SK-N-SH treated with all-trans-retinoic acid at 6 μM for 48 hours (cell line): ENCODE measurements around the gene RPS23.

Experiments
- ATAC-seq: fragments of 200-7000 bp; cut with Tn5 transposase; 3 replicates; pipeline ENCODE4 v1.9.1; 2020; ENCODE audit warnings: mild to moderate bottlenecking, moderate library complexity
- ARNTL ChIP-seq: fragments of 450-650 bp; formaldehyde crosslinking; IDR thresholded peaks from 2 replicates; pipeline ENCODE4 v1.5.0; 2020; ENCODE audit warnings: low read depth, mild to moderate bottlenecking, moderate library complexity, borderline replicate concordance
- BACH2 ChIP-seq: fragments of 250-450 bp; sonication (Bioruptor Pico); IDR thresholded peaks from 2 replicates; pipeline ENCODE4 v1.9.0; 2021; ENCODE audit warnings: mild to moderate bottlenecking, borderline replicate concordance
- CSRNP3 ChIP-seq: fragments of 250-450 bp; sonication (Bioruptor Pico); IDR thresholded peaks from 2 replicates; pipeline ENCODE4 v1.5.1; 2021; ENCODE audit warnings: mild to moderate bottlenecking, moderate library complexity
- ESRRG ChIP-seq: fragments of 250-450 bp; sonication (Bioruptor Pico); IDR thresholded peaks from 2 replicates; pipeline ENCODE4 v1.6.1; 2021; ENCODE audit warnings: mild to moderate bottlenecking
- GLIS3 ChIP-seq: fragments of 250-450 bp; sonication (Bioruptor Pico); IDR thresholded peaks from 2 replicates; pipeline ENCODE4 v1.5.0; 2020; ENCODE audit warnings: mild to moderate bottlenecking, moderate library complexity
- ISL1 ChIP-seq: fragments of 250-450 bp; sonication (Bioruptor Pico); IDR thresholded peaks from 2 replicates; pipeline ENCODE4 v2.1.2; 2022; ENCODE audit warnings: mild to moderate bottlenecking, moderate library complexity
- OSR1 ChIP-seq: fragments of 250-450 bp; sonication (Bioruptor Pico); IDR thresholded peaks from 2 replicates; pipeline ENCODE4 v1.8.0; 2022; ENCODE audit warnings: moderate library complexity, mild to moderate bottlenecking, inconsistent platforms
- PATZ1 ChIP-seq: fragments of 250-450 bp; sonication (Bioruptor Pico); IDR thresholded peaks from 2 replicates; pipeline ENCODE4 v1.8.0; 2020; ENCODE audit warnings: mild to moderate bottlenecking, moderate library complexity, borderline replicate concordance
- POU6F1 ChIP-seq: fragments of 250-450 bp; sonication (Bioruptor Pico); IDR thresholded peaks from 2 replicates; pipeline ENCODE4 v1.8.0; 2021; ENCODE audit warnings: low read depth, mild to moderate bottlenecking, moderate library complexity, borderline replicate concordance
- RARB ChIP-seq: fragments of 250-450 bp; sonication (Bioruptor Pico); IDR thresholded peaks from 2 replicates; pipeline ENCODE4 v1.8.0; 2021; ENCODE audit warnings: mild to moderate bottlenecking, moderate library complexity
- SNAI2 ChIP-seq: fragments of 250-450 bp; sonication (Bioruptor Pico); IDR thresholded peaks from 2 replicates; pipeline ENCODE4 v1.5.0; 2020; ENCODE audit warnings: mild to moderate bottlenecking, moderate library complexity
- TCF4 ChIP-seq: fragments of 250-450 bp; sonication (Bioruptor Pico); IDR thresholded peaks from 2 replicates; pipeline ENCODE4 v1.8.0; 2021; ENCODE audit warnings: mild to moderate bottlenecking, moderate library complexity, borderline replicate concordance
- TOX ChIP-seq: fragments of 250-450 bp; sonication (Bioruptor Pico); IDR thresholded peaks from 2 replicates; pipeline ENCODE4 v1.8.0; 2021; ENCODE audit warnings: mild to moderate bottlenecking, moderate library complexity, borderline replicate concordance
- TSHZ2 ChIP-seq: fragments of 250-450 bp; sonication (Bioruptor Pico); IDR thresholded peaks from 2 replicates; pipeline ENCODE4 v1.5.0; 2020; ENCODE audit warnings: mild to moderate bottlenecking, moderate library complexity
- ZC3H10 ChIP-seq: fragments of 250-450 bp; sonication (Bioruptor Pico); IDR thresholded peaks from 2 replicates; pipeline ENCODE4 v1.5.1; 2021; ENCODE audit warnings: mild to moderate bottlenecking, moderate library complexity
- ZFP3 ChIP-seq: fragments of 250-450 bp; sonication (Bioruptor Pico); IDR thresholded peaks from 2 replicates; pipeline ENCODE4 v1.5.0; 2020; ENCODE audit warnings: mild to moderate bottlenecking, moderate library complexity
- ZNF565 ChIP-seq: fragments of 450-650 bp; formaldehyde crosslinking; conservative IDR thresholded peaks from 2 replicates; pipeline ENCODE4 v1.5.0; 2020; ENCODE audit warnings: low read depth, mild to moderate bottlenecking, moderate library complexity
- ZNF70 ChIP-seq: fragments of 450-650 bp; formaldehyde crosslinking; IDR thresholded peaks from 2 replicates; pipeline ENCODE4 v1.5.0; 2020; ENCODE audit warnings: mild to moderate bottlenecking, moderate library complexity
- ZNF8 ChIP-seq: fragments of 450-650 bp; formaldehyde crosslinking; IDR thresholded peaks from 2 replicates; pipeline ENCODE4 v1.5.0; 2020; ENCODE audit warnings: mild to moderate bottlenecking, moderate library complexity

Gene RPS23

GRCh38 chr5:82259172-82259800 lies 18.9 kb downstream of the RPS23 start:
- peak; percentile 86 for ATAC-seq
- TF ChIP-seq POU6F1 (no peak), GLIS3 (no peak), TOX (CRISPR knock-in tag) (no peak), RARB (CRISPR knock-in tag) (no peak), ZC3H10 (no peak), ARNTL (no peak), TSHZ2 (no peak), TCF4 (CRISPR knock-in tag) (no peak)

GRCh38 chr5:82257729-82258128 lies 20.4 kb downstream of the RPS23 start:
- ATAC-seq, result no peak
- TF ChIP-seq SNAI2 (CRISPR knock-in tag) (no peak), POU6F1 (no peak), PATZ1 (CRISPR knock-in tag) (no peak), RARB (CRISPR knock-in tag) (no peak), ZC3H10 (no peak), ZNF565 (no peak), ZFP3 (CRISPR knock-in tag) (no peak), TOX (CRISPR knock-in tag) (no peak), OSR1 (no peak), TSHZ2 (no peak), ESRRG (no peak), BACH2 (CRISPR knock-in tag) (no peak)

GRCh38 chr5:82257247-82257646 lies 20.9 kb downstream of the RPS23 start:
- no peak for ATAC-seq

More at GRCh38 chr5:82257247-82257646, 20.9 kb downstream of the RPS23 start:
- TF ChIP-seq CSRNP3 (CRISPR knock-in tag), result no peak
- no peak for TF ChIP-seq RARB (CRISPR knock-in tag)
- TF ChIP-seq ARNTL, result no peak
- TF ChIP-seq ZNF8 (CRISPR knock-in tag), result no peak
- no peak for TF ChIP-seq ESRRG
- no peak for TF ChIP-seq TCF4 (CRISPR knock-in tag)
- no peak for TF ChIP-seq ZNF70
- TF ChIP-seq BACH2 (CRISPR knock-in tag), result no peak
- no peak for TF ChIP-seq ISL1 (CRISPR knock-in tag)
- no peak for TF ChIP-seq ZC3H10
